ENCODE data around the gene PDCD1LG2.

The PDCD1LG2 gene

DNA sequence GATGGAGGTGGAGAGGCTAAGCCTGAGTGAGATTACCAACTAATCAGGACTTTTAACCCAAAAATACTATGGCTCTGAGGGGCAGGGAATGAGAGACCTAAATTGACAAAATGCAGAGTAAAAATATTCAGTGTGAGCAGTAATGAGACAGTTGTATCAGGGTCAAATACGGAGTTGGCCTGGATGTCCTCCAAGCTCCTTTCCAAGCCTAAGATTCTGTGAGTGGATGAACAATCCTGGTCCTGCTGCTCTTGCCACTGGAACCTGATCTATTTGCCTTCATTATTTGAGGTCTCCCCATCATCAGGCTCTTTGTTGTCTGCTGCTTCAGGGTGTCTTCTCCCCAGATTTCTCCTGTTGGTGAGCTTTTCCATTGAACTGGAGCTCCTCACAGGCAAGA lies 1.1 kb downstream of the PDCD1LG2 start:
- Histone ChIP-seq H3F3A (ENCODE audit: low read depth) (no peaks in the 10 kb centered on the region), H3K36me3 (ENCODE audit: insufficient read depth, low read length) (no peaks in the 10 kb centered on the region), H3K9ac (ENCODE audit: low read depth, low read length, poor library complexity, severe bottlenecking) (no peak overlapping the region), H3K9me2 (replicated peaks; ENCODE audit: low read depth, low read length) (no peaks in the 10 kb centered on the region), H3K4me2 (ENCODE audit: low read depth, low read length, poor library complexity, severe bottlenecking) (no peak overlapping the region), H3K79me2 (ENCODE audit: insufficient read depth, low read length) (no peaks in the 10 kb centered on the region), H2AFZ (ENCODE audit: low read length) (no peak overlapping the region), H3K4me3 (ENCODE audit: low read length, poor library complexity, severe bottlenecking) (no peak overlapping the region), H3K27me3 (ENCODE audit: insufficient read depth, low read length, poor library complexity, severe bottlenecking) (no peaks in the 10 kb centered on the region), H3K9me3 (ENCODE audit: insufficient read depth, low read depth, low read length) (no peaks in the 10 kb centered on the region), H4K20me1 (ENCODE audit: insufficient read depth, low read length, poor library complexity, severe bottlenecking) (no peaks in the 10 kb centered on the region), H3K4me1 (ENCODE audit: insufficient read depth, low read length, poor library complexity, severe bottlenecking) (peaks cover 9% of the 10 kb centered on the region)
- TF ChIP-seq, protein P1, sequence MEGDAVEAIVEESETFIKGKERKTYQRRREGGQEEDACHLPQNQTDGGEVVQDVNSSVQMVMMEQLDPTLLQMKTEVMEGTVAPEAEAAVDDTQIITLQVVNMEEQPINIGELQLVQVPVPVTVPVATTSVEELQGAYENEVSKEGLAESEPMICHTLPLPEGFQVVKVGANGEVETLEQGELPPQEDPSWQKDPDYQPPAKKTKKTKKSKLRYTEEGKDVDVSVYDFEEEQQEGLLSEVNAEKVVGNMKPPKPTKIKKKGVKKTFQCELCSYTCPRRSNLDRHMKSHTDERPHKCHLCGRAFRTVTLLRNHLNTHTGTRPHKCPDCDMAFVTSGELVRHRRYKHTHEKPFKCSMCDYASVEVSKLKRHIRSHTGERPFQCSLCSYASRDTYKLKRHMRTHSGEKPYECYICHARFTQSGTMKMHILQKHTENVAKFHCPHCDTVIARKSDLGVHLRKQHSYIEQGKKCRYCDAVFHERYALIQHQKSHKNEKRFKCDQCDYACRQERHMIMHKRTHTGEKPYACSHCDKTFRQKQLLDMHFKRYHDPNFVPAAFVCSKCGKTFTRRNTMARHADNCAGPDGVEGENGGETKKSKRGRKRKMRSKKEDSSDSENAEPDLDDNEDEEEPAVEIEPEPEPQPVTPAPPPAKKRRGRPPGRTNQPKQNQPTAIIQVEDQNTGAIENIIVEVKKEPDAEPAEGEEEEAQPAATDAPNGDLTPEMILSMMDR (conservative IDR thresholded peaks at IDR 0.05; ENCODE audit: low read length): no peak
- no peak for TF ChIP-seq EZH2phosphoT487 (IDR thresholded peaks at IDR 0.05; ENCODE audit: borderline replicate concordance)

DNA sequence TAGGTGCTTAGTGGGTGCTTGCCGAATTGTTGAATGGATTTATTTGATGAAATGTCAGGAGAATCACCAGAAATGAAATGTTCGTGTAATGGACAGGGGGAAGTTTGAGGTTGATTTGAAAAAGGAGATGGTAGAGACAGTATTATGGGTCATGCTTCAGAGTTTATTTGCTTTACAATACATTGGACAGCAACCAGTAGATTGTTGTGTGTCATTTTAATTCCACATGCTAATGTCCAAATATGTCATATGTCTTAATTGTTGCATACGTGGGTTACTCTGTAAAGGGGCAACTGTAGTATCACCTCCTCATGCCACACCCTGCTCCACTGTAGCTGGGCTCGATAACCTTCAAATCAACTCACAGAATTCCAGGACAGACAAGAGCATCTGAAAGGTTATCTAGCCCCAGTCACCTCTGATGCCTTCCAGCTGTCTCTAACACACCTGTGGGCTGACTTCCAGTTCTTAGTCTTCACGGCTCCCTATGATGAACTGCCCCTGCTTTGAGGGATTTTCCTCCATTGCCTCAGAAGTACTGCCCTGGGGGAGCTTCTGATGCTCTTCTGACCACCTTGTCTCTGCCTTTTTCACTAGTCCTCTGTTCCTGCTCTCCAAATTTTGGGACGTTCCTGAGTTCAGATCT lies 1.7 kb downstream of the PDCD1LG2 start:
- Histone ChIP-seq H3K4me3 (ENCODE audit: low read length, poor library complexity, severe bottlenecking) (no peak overlapping the region), H3K9me2 (replicated peaks; ENCODE audit: low read depth, low read length) (no peaks in the 10 kb centered on the region), H3K79me2 (ENCODE audit: insufficient read depth, low read length) (no peaks in the 10 kb centered on the region), H3K9me3 (ENCODE audit: insufficient read depth, low read depth, low read length) (no peaks in the 10 kb centered on the region), H3K27me3 (ENCODE audit: insufficient read depth, low read length, poor library complexity, severe bottlenecking) (no peaks in the 10 kb centered on the region), H3K4me2 (ENCODE audit: low read depth, low read length, poor library complexity, severe bottlenecking) (no peak overlapping the region), H3F3A (ENCODE audit: low read depth) (no peaks in the 10 kb centered on the region), H3K4me1 (ENCODE audit: insufficient read depth, low read length, poor library complexity, severe bottlenecking) (peaks cover 12% of the 10 kb centered on the region), H3K36me3 (ENCODE audit: insufficient read depth, low read length) (no peaks in the 10 kb centered on the region), H3K9ac (ENCODE audit: low read depth, low read length, poor library complexity, severe bottlenecking) (no peak overlapping the region), H4K20me1 (ENCODE audit: insufficient read depth, low read length, poor library complexity, severe bottlenecking) (no peaks in the 10 kb centered on the region), H2AFZ (ENCODE audit: low read length) (no peak overlapping the region)
- TF ChIP-seq, protein P1 (conservative IDR thresholded peaks at IDR 0.05; ENCODE audit: low read length): no peak
- TF ChIP-seq EZH2phosphoT487 (IDR thresholded peaks at IDR 0.05; ENCODE audit: borderline replicate concordance): no peak

DNA sequence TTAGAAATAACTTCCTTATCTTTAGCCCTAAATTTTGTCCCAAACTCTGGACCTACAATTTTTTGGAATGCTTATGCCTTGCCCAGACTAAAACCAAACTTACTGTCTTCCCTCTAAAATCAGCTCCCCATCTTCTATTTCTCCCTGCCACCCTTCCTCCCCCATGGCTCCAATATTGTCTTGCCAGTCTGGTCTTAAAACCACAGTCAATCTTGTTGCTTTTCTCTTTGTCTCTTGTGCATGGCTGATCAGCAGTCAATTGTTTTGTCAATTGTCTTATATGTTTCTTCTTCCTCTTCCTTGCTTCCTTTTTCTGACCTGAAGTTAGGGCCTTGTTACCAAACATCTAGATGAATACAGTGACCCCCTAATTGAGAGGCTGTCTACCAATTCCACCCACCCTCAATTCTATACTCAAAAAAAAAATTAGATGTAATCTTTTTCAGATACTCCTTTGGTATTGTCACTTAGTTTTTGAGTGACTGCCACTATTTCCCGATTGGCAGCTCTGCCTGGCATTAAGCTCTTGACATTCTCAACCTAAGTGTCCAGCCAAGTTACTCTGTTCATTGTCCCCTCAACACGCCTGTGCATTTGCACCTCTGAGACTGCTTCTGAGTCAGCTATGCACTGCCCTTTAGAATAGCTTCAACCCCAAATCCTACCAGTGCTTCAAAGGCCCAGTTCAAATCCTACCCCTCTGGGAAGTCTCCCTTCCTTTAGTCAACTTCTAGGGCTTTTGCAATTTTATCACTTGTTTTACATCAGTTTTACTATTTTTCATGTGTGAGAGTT lies 2.5 kb downstream of the PDCD1LG2 start:
- H3K4me2 ChIP-seq (ENCODE audit: low read depth, low read length, poor library complexity, severe bottlenecking): no peak overlapping the region
- H3K9ac ChIP-seq (ENCODE audit: low read depth, low read length, poor library complexity, severe bottlenecking): no peak overlapping the region
- H3K79me2 ChIP-seq (ENCODE audit: insufficient read depth, low read length): no peaks in the 10 kb centered on the region
- no peak for TF ChIP-seq EZH2phosphoT487 (IDR thresholded peaks at IDR 0.05; ENCODE audit: borderline replicate concordance)
- TF ChIP-seq, protein P1 (conservative IDR thresholded peaks at IDR 0.05; ENCODE audit: low read length): no peak
- no peaks in the 10 kb centered on the region for H3F3A ChIP-seq (ENCODE audit: low read depth)
- H3K9me2 ChIP-seq (replicated peaks; ENCODE audit: low read depth, low read length): no peaks in the 10 kb centered on the region
- peaks cover 20% of the 10 kb centered on the region for H3K4me1 ChIP-seq (ENCODE audit: insufficient read depth, low read length, poor library complexity, severe bottlenecking)
- H2AFZ ChIP-seq (ENCODE audit: low read length): no peak overlapping the region
- H4K20me1 ChIP-seq (ENCODE audit: insufficient read depth, low read length, poor library complexity, severe bottlenecking): no peaks in the 10 kb centered on the region
- H3K9me3 ChIP-seq (ENCODE audit: insufficient read depth, low read depth, low read length): no peaks in the 10 kb centered on the region
- H3K27me3 ChIP-seq (ENCODE audit: insufficient read depth, low read length, poor library complexity, severe bottlenecking): no peaks in the 10 kb centered on the region
- H3K36me3 ChIP-seq (ENCODE audit: insufficient read depth, low read length): no peaks in the 10 kb centered on the region
- no peak overlapping the region for H3K4me3 ChIP-seq (ENCODE audit: low read length, poor library complexity, severe bottlenecking)
